OCI-LY7 (cell line): ENCODE results near the gene PNCK. TPM values are rescaled to one million over a fixed set of nuclear protein-coding genes. Genes with fewer than 3 reads are reported as not detected.

Experiments
- BruUV-seq: library from RNA; stranded (reverse); fragments of 400-500 nt; replicated peaks from 2 replicates; lab custom pipeline; 2021; lab: Mats Ljungman, UMichigan
- CTCF ChIA-PET: fragments of 300-600 bp; sonication (Branson Sonifier 250); formaldehyde crosslinking; loops from one replicate; lab custom pipeline; 2022; ENCODE audit warnings: antibody characterized with exemption; ENCODE audit not compliant: unreplicated experiment; lab: Charles Lee
- POLR2A ChIA-PET: fragments of 300-600 bp; sonication (Branson Sonifier 250); formaldehyde crosslinking; loops from one replicate; lab custom pipeline; 2022; ENCODE audit warnings: antibody characterized with exemption; lab: Charles Lee
- DNase-seq: peaks from one replicate; pipeline ENCODE4 v3.0.0-alpha.2; 2015; ENCODE audit warnings: low spot score
- H2AFZ ChIP-seq: fragments of 200-600 bp; sonication (generic), shearing (Covaris generic); 2 replicates; pipeline ENCODE4 v1.6.1; 2014; ENCODE audit warnings: mild to moderate bottlenecking, antibody characterized with exemption, low read length, moderate library complexity
- H3K27ac ChIP-seq: fragments of 200-600 bp; sonication (generic); 2 replicates; pipeline ENCODE4 v1.5.1; 2014; ENCODE audit warnings: mixed run types, low read depth, mild to moderate bottlenecking, moderate library complexity, low read length, inconsistent platforms; ENCODE audit not compliant: poor library complexity, severe bottlenecking
- H3K36me3 ChIP-seq: fragments of 200-600 bp; sonication (generic); 2 replicates; pipeline ENCODE4 v1.6.1; 2014; ENCODE audit warnings: mild to moderate bottlenecking, antibody characterized with exemption, low read length, moderate library complexity, mixed read lengths; ENCODE audit not compliant: insufficient read depth
- H3K4me1 ChIP-seq: fragments of 200-600 bp; sonication (generic); 2 replicates; pipeline ENCODE4 v1.5.1; 2014; ENCODE audit warnings: mild to moderate bottlenecking, low read length; ENCODE audit not compliant: insufficient read depth, poor library complexity, severe bottlenecking
- H3K4me2 ChIP-seq: fragments of 200-600 bp; sonication (generic); 2 replicates; pipeline ENCODE4 v1.6.1; 2014; ENCODE audit warnings: mild to moderate bottlenecking, low read length
- H3K4me3 ChIP-seq: fragments of 200-600 bp; sonication (generic); 2 replicates; pipeline ENCODE4 v1.5.1; 2014; ENCODE audit warnings: mild to moderate bottlenecking, low read depth, low read length; ENCODE audit not compliant: poor library complexity, severe bottlenecking
- H3K79me2 ChIP-seq: fragments of 200-600 bp; sonication (generic); 2 replicates; pipeline ENCODE4 v1.6.1; 2016; ENCODE audit warnings: low read depth, mild to moderate bottlenecking, low read length, moderate library complexity, mixed read lengths; ENCODE audit not compliant: insufficient read depth
- H3K9me2 ChIP-seq: fragments of 200-600 bp; sonication (generic); 2 replicates; pipeline ENCODE4 v1.6.1; 2016; ENCODE audit warnings: mild to moderate bottlenecking, low read length, mixed read lengths; ENCODE audit not compliant: insufficient read depth
- H3K9me3 ChIP-seq: fragments of 200-600 bp; sonication (generic); 2 replicates; pipeline ENCODE4 v1.6.1; 2014; ENCODE audit warnings: mild to moderate bottlenecking, mixed run types, low read length, mixed read lengths
- H4K20me1 ChIP-seq: fragments of 200-600 bp; sonication (generic); 2 replicates; pipeline ENCODE4 v1.6.1; 2014; ENCODE audit warnings: mild to moderate bottlenecking, antibody characterized with exemption, low read length, moderate library complexity, mixed read lengths; ENCODE audit not compliant: insufficient read depth
- CTCF ChIP-seq: fragments of 200-600 bp; sonication (generic); conservative IDR thresholded peaks from 2 replicates; pipeline ENCODE4 v1.5.1; 2014; ENCODE audit warnings: mild to moderate bottlenecking, antibody characterized with exemption, low read length, moderate library complexity, mixed read lengths
- EZH2phosphoT487 ChIP-seq: fragments of 200-600 bp; sonication (generic); IDR thresholded peaks from 2 replicates; pipeline ENCODE4 v1.6.1; 2018; ENCODE audit warnings: low read depth, borderline replicate concordance, mild to moderate bottlenecking, mixed run types, antibody characterized with exemption, low read length, moderate library complexity, mixed read lengths
- intact Hi-C: fragments of 100-400 bp; cut with micrococcal nuclease; formaldehyde crosslinking; loops from one replicate; pipeline ENCODE4 v1.10.0; 2022; ENCODE audit not compliant: unreplicated experiment
- total RNA-seq, 2 experiments: library from RNA; depleted of rRNA in 1 of 2; stranded (reverse); fragments of >200 nt in 1 of 2; shearing (Covaris generic) in 1 of 2; gene quantifications; 2 replicates each; pipeline ENCODE4 v1.2.3, GENCODE V29; 2014 to 2022

PNCK gene
- total RNA-seq, 2 experiments from 2014 or later, result 0.19 TPM; not detected in 1

- Histone ChIP-seq H3K4me2 (no peak overlapping the region), H3K4me3 (no peak overlapping the region), H3K9me2 (no peaks in the 10 kb centered on the region), H3K79me2 (no peaks in the 10 kb centered on the region), H3K36me3 (no peaks in the 10 kb centered on the region), H3K27ac (no peak overlapping the region), H4K20me1 (no peaks in the 10 kb centered on the region), H2AFZ (no peak overlapping the region), H3K4me1 (no peaks in the 10 kb centered on the region), H3K9me3 (no peaks in the 10 kb centered on the region)
- no peak for DNase-seq
- intact Hi-C loops, result loop anchor here (10.0 kb wide), 1 partner anchor 76 kb away; the partner anchor contains the start of gene PLXNB3
- CTCF ChIA-PET, result no interaction called here
- no peak for TF ChIP-seq EZH2phosphoT487
- TF ChIP-seq CTCF, result no peak
- no TSS peak for BruUV-seq
- POLR2A ChIA-PET, result no interaction called here
Measured at GRCh38 chrX:153688911-153689590, 15.4 kb upstream of the PNCK start.

DNA sequence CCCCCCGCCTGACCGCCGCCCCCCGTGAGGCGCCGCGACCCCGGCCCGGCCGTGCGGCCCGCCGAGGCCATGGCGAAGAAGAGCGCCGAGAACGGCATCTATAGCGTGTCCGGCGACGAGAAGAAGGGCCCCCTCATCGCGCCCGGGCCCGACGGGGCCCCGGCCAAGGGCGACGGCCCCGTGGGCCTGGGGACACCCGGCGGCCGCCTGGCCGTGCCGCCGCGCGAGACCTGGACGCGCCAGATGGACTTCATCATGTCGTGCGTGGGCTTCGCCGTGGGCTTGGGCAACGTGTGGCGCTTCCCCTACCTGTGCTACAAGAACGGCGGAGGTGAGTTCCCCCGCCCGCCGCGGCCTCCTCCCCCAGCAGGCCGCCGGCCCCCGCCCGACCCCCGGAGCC is 14.9 kb upstream of the PNCK start:
- no peak overlapping the region for H3K4me2 ChIP-seq
- H3K36me3 ChIP-seq, result no peaks in the 10 kb centered on the region
- no peaks in the 10 kb centered on the region for H3K79me2 ChIP-seq
- ChIA-PET POLR2A (no interaction called here), CTCF (no interaction called here)
- no peaks in the 10 kb centered on the region for H3K9me3 ChIP-seq
- no peak for DNase-seq
- H3K9me2 ChIP-seq, result no peaks in the 10 kb centered on the region
- no peak overlapping the region for H3K4me3 ChIP-seq
- no peak overlapping the region for H3K27ac ChIP-seq
- H3K4me1 ChIP-seq, result no peaks in the 10 kb centered on the region
- no peak for TF ChIP-seq CTCF
- no peak for TF ChIP-seq EZH2phosphoT487
- no TSS peak for BruUV-seq
- H4K20me1 ChIP-seq, result no peaks in the 10 kb centered on the region
- intact Hi-C loops, result loop anchor here (10.0 kb wide), 1 partner anchor 76 kb away; the partner anchor contains the start of gene PLXNB3
- H2AFZ ChIP-seq, result no peak overlapping the region

DNA sequence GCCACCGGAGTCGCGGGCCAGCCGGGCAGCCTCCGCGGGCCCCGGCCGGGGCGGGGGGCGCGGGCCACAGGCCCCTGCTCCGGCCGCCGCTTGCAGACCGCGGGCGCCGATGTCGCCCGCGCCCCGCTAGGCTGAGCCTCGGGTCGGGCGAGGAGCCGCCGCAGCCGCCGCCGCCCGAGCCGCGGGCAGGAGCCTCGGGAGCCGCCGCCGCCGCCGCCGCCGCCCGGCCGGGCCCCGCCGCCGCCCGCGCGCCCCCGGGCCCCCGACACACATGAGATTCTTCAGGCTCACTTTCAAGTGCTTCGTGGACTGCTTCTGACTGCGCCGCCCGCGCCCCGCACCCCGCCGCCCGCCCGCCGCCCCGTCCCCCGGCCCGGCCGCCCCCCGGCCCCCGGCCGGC is 14.5 kb upstream of the PNCK start:
- no peaks in the 10 kb centered on the region for H3K9me3 ChIP-seq
- DNase-seq, result no peak
- intact Hi-C loops, result loop anchor here (10.0 kb wide), 1 partner anchor 77 kb away; the partner anchor contains the start of gene PLXNB3
- BruUV-seq, result no TSS peak
- no peak overlapping the region for H3K4me3 ChIP-seq
- no peak overlapping the region for H3K4me2 ChIP-seq
- no peaks in the 10 kb centered on the region for H3K36me3 ChIP-seq
- TF ChIP-seq EZH2phosphoT487 (no peak), CTCF (no peak)
- no peaks in the 10 kb centered on the region for H3K4me1 ChIP-seq
- ChIA-PET POLR2A (no interaction called here), CTCF (no interaction called here)
- H4K20me1 ChIP-seq, result no peaks in the 10 kb centered on the region
- H2AFZ ChIP-seq, result no peak overlapping the region
- no peaks in the 10 kb centered on the region for H3K9me2 ChIP-seq
- no peaks in the 10 kb centered on the region for H3K79me2 ChIP-seq
- H3K27ac ChIP-seq, result no peak overlapping the region
